GM08714 (cell line): ENCODE measurements around the gene PHF13.
"Not testable (repeated sequence)": the region's sequence is repeated elsewhere in the genome, so short reads cannot be mapped to it uniquely, and the experiment has no call there.

Experiments used
- H3K4me3 ChIP-seq: fragments of 200-500 bp; sonication (Bioruptor generic); 2 replicates; pipeline ENCODE4 v1.5.1; 2014; ENCODE audit warnings: mild to moderate bottlenecking, low read length, inconsistent platforms
- ZNF274 ChIP-seq: IDR thresholded peaks from 2 replicates; pipeline ENCODE4 v1.6.1; 2012; ENCODE audit warnings: mild to moderate bottlenecking, low read depth, low read length

PHF13 gene

DNA sequence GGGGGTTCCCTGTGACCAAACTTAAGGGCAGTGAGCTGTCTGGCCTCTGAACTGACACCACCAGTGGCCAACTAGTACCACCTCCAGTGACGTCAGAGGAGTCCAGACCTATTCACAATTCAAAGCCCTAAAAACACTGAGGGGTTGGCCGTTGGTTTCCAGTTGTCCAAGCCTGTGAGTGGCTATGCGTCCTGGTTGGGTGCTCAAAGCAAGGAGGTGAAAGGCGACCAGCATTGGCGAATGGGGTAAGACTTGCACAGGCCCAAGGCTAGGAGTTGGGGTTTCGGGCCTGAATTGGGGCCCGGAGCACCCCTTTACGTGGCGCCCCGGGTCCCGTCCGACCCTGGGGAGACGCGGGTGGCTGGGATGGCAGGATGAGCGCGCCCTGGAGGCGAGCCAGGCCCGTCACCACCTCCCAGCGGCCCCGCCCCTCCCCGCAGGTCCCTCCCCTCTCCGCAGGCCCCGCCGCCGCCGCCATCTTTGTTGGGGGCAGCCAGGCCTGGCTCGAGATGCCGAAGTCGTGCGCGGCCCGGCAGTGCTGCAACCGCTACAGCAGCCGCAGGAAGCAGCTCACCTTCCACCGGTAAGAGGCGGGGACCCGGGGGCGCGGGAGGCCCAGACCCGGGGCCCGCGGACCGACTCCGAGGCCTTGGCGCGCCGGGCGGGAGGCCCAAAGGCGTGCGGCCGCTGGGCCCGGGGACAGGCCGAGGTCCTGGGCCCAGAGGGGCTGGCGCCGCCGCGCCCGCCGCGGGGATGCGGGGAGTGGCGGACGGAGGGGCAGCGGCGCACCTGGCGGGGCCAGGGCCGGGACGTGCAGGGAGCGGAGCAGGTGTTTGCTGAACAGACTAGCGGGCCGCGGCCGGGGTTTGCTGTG is 11.4 kb downstream of the PHF13 start, which contains the start of gene THAP3:
Gene THAP3 (plus strand): TSS at position 159 of the 874 bp plus-strand sequence. CDS start 351 bp downstream, at position 510.
- peak within 1 kb of the TSS; percentile 78 for H3K4me3 ChIP-seq
- no peak for TF ChIP-seq ZNF274

DNA sequence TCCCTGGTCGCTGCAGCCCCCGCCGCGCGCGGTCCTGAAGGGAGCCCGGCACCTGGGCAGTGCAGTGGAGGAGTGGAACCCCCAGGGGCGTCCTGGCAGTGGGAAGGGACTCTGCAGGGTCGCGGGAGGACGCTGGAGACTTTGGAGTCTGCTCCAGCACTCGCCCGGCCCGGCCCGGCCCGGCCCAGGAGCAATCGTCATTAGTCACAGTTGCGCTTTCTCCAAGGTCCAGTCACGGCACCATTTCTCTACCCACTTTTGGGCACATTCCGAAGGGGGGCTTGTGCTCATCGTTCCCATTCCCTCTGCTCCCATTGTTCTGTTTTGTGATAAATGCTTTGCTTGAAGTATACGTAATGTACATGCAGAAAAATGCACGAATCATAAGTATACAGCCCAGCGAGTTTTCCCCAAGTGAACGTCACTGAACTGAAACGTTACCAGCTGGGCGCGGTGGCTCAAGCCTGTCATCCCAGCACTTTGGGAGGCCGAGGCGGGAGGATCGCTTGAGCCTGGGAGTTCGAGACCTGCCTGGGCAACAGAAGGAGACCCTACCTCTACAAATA is 12.1 kb downstream of the PHF13 start:
- H3K4me3 ChIP-seq = peak overlapping the region; percentile 78
- no peak for TF ChIP-seq ZNF274

DNA sequence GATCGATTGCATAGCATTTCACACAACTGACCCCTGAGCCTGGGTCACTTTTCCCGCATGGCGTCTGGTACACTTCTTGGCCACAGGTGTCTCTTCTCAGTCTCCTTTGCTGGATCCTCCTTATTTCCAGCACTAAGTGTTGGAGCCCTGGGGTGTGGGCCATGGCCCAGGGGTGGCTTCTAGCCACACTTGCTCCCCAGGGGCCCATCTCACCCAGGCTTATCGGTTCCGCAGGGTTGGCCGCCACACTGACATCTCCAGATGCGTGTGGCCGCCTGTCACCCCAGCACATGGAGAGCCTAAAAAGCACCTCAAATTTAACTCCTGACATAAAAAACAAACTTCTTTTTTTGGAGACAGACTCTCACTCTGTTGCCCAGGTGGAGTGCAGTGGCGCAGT is 13.5 kb downstream of the PHF13 start:
- TF ChIP-seq ZNF274 = no peak
- H3K4me3 ChIP-seq = no peak overlapping the region

DNA sequence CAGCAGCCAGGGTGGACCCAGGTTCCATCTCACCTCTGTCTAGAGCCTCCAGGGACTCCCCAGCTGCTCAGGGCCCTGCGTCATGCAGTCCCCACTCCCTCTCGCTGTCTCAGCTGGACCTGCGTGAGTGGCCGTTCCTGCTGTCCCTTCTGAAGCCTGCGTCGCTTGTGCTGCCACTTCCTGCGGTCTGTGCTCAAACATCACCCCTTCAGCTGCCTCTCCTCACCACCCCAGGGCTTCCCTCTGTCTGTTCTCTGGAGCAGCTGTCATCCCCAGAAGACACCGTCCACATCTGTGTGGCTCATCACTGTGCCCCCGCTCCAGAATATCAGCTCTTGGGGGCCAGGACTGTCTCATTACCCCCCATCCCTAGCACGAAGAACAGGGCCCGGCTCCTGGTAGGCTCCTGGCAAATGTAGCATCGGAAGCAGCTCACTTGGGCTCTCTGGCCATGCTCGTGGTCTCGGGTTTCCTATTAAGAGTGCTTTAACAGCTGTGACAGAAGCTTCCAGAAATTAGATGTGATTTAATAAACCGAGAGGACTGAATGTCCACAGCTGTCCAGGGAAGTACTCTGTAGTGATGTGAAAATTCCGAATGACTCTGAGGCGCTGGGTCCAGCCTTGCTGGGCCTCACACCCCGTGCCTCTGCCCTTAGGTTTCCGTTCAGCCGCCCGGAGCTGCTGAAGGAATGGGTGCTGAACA is 14.5 kb downstream of the PHF13 start:
- TF ChIP-seq ZNF274 = no peak
- H3K4me3 ChIP-seq = no peak overlapping the region

DNA sequence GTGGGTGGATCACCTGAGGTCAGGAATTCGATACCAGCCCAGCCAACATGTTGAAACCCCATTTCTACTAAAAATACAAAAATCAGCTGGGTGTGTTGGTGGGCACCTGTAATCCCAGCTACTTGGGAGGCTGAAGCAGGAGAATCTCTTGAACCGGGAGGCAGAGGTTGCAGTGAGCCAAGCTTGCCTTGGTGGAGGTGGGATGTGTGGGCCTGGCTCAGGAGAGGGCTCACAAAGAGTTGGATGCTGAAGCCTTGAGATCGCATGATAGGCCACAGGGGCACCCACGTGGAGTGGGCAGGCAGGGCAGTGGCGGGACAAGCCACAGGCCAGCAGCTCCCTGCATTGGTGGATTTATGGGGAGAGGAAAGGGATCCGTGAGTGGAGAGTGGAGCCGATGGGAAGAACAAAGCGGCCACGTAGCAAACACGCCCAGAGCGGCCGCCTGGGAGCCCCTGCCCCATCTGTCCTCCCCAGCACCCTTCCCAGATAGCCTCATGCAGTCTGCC is 15.5 kb downstream of the PHF13 start:
- TF ChIP-seq ZNF274 = no peak
- no peak overlapping the region for H3K4me3 ChIP-seq

DNA sequence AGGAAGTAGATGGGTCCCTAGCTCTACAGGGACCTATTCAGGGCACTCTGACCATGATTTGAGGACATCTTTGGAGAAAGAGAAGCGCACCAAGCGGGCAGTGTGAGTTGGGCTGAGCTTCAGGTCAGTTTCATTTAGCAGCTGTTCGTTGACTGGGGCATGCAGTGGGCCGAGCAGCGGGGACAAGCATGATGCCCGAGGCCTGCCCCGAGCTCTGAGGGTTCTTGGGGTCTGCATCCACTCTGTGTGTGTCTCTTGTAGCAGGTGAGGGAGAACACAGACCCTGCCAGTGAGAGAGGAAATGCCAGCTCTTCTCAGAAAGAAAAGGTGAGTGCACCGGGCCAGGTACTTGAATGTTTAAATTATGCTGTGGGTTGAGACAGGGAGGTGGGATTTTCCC is 16.5 kb downstream of the PHF13 start:
- no peak for TF ChIP-seq ZNF274

DNA sequence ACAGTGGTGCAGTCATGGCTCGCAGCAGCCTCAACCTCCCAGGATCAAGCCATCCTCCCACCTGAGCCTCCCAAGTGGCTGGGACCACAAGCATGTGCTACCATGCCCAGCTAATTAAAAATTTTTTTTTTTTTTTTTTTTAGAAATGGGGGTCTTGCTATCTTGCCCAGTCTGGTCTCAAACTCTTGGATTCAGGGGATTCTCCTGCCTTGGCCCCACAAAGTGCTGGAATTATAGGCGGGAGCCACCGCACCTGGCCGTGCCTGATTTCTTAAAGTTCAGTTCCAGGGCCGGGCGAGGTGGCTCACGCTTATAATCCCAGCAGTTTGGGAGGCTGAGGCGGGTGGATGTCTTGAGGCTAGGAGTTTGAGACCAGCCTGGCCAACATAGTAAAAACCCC is 17.5 kb downstream of the PHF13 start:
- no peak for TF ChIP-seq ZNF274
- no peak overlapping the region for H3K4me3 ChIP-seq

More for the DNA sequence above, 16.5 kb downstream of the PHF13 start:
- H3K4me3 ChIP-seq = no peak overlapping the region

DNA sequence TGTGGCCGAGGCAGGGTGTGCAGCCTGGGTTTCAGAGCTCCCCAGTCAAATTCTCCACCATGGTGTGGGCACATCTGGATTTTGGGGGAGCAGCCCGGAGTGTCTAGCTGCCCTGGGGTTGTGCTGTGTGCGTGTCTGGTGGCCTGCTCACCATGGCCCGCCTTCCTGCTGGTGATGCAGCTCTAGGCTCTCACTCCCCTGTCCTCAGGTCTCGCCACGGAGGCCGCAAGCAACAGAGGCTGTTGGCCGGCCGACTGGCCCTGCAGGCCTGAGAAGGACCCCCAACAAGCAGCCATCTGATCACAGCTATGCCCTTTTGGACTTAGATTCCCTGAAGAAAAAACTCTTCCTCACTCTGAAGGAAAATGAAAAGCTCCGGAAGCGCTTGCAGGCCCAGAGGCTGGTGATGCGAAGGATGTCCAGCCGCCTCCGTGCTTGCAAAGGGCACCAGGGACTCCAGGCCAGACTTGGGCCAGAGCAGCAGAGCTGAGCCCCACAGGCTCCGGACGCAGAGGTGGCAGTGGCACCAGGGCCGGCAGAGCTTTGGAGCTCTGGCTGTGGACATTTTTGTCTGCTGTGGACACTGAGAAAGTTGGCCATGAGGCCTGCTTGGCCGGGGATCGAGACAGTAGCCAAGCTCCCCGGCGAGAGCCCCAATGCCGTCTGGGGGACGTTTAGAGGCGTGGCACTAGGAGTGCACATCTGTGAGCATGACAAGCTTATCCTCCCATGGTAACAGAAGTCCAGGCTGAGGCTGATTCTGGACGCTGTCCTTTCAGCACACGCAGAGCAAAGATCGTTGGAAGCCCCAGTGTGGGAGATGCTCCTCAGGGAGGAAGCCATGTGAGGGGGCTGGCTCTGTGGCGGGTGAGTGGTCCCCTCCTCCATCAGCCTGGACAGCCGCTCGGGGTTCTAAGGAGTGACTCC is 19.3 kb downstream of the PHF13 start:
- no peak overlapping the region for H3K4me3 ChIP-seq
- TF ChIP-seq ZNF274 = no peak

DNA sequence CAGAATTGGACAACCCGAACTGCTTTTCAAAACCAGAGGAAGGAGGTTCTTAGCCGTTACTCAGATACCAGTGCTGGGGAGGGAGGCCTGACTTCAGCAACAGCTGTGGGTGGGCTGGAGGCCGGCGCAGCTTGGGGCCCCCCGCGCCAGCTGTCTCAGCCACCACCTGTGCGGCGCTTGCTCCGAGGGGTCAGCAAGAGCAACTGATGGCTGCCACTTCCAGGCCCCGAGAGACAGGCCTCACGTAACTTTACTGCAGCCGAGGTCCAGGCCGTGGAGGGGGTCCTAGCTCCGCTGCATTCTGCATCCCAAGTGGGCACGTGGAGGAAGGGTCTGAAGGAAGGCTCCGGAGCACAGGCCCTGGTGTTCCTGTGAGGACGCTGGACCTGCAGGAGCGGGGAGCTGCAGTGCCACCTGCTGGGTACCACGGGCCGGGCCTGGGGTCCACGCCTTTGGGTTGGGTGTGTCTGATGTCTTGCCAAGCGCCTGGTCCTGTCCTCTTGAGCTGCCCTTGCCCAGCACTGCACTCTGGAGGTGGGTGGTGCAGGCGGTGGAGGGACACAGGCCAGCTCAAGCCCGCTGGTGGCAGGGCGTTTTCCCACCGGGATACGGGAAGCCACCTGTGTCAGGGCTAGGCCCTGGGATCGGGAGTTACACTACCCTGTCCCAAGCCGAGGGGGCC is 21.0 kb downstream of the PHF13 start:
- no peak for TF ChIP-seq ZNF274
- no peak overlapping the region for H3K4me3 ChIP-seq

DNA sequence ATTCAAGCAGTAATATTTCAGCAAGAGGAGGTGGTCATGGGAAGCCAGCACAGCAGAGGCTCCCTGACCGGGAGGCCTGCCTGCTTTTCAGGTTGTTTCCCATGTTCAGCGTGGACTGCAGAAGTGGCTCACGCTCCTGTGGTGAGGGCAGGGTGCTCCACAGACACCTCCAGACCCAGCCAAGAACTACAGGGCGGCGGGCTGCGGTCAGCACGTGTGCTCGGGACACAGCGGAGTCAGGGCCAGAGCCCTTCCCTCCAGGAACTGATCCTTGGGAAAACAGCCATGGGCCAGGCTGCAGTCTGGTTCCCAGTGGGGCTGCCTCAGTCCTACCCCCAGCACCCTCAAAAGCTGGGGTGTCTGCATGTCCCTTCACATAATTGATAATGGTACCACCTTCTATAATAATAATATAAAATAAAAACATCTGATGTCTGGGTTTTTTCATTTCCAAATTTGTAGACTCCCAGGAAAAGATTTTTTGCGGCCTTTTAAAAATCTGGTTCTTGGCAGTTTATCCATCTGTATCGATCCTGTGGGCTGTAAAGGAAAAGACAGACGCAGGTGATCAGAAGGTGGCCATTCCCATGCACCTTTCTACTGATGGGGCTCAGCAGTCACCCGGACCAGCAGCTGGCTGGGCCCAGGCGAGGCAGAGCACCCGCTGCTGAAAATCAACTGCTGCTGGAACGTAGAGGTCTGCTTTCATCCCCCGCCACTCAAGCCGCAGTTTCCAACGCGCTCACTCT is 21.8 kb downstream of the PHF13 start:
- no peak for TF ChIP-seq ZNF274
- H3K4me3 ChIP-seq = no peak overlapping the region

DNA sequence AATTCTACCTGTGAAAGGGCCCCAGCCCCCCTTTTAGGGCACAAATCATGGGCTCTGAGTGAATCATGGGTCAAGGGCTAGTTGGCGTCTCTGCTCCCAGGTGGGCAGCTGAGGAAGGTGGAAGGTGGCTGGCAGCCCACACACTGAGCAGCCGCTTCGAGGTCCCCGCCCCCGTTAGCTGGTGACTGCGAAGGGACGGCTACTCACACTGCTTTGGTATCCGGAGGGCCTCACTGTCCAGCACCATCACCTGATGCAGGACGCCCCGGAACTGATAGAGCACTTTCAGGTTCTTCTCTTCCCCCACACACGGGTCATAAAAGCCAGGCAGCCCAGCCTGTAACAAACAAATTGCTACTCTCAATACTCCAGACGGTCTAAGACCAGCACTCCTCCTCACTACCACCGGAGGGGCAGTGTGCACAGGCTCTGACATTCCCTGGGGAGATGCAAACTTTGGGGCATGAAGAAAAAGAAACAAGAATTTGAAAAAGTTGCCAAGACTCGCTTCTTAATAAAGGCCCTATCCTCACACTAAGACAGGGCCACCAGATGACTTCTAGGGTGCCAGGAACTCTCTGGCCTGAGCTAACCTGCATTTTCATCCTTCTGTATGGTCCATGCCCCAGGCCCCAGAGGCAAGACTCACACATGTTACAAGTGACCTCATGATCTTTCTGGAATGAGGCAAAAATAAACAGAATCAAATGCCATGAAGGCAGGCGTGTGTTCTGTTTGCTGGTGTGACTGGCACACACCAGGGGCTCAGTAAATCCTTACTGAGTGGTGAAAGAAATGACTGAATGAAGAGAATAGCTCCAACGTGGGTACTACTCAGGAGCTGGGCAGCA is 22.6 kb downstream of the PHF13 start:
- H3K4me3 ChIP-seq = no peak overlapping the region
- TF ChIP-seq ZNF274 = no peak

DNA sequence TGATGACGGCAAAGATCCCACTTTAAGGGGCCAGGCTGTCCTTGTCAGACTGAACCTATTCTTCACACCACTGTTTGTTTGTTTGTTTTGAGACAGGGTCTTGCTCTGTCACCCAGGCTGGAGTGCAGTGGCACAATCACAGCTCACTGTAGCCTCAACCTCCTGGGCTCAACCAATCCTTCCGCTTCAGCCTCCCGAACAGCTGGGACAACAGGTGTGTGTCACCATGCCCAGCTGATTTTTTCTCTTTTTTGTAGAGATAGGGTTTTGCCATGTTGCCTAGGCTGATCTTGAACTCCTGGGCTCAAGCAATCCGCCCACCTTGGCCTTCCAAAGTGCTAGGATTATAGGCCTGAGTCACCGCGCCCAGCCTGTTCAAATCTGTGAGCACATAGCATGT is 23.2 kb downstream of the PHF13 start:
- H3K4me3 ChIP-seq = not testable (repeated sequence)
